GM10248 (cell line): ENCODE results near the gene PPP1R7.
A peak's percentile ranks its signal among the peaks of the same experiment; 100 is the strongest.

Experiments
- CTCF ChIA-PET: fragments of 300-600 bp; sonication (Branson Sonifier 250); formaldehyde crosslinking; extraction: SDS; loops from one replicate; lab custom pipeline; 2021; ENCODE audit warnings: antibody characterized with exemption; lab: Yijun Ruan, JAX
- POLR2A ChIA-PET: fragments of 350-650 bp; sonication (Branson Sonifier 250); formaldehyde crosslinking; extraction: SDS; loops from one replicate; lab custom pipeline; 2020; ENCODE audit warnings: antibody characterized with exemption; lab: Yijun Ruan, JAX
- DNase-seq: peaks from one replicate; pipeline ENCODE4 v3.0.0; 2012; ENCODE audit errors: extremely low spot score
- CTCF ChIP-seq: IDR thresholded peaks from 2 replicates; pipeline ENCODE4 v1.5.1; 2012; ENCODE audit warnings: mild to moderate bottlenecking, low read depth; ENCODE audit errors: extremely low read depth, missing control alignments, control extremely low read depth

PPP1R7 gene

DNA sequence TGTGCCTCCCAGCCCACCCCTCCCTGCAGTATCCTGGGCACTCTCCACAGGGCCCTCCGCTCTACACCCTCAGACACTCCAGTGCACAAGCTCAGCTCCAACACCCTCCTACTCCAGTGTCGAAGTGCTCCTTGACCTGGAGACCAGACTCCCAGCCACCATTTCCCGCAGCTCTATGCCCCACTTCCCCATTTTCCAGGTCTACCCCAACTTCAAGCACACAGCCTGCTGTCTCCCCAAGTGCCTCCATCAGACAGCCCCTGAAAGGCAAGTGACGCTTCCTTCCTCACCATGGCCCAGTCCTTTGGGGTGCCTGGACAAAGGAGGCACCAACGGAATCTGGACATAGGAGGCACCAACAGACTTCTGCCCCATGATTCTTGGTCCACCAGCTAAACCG is 8.2 kb upstream of the PPP1R7 start:
- TF ChIP-seq CTCF = no peak
- POLR2A ChIA-PET = no interaction called here
- CTCF ChIA-PET = interaction anchor here (1.1 to 3.5 kb wide), 3 partner anchors 9 to 38 kb away, joined by 3 to 17 read pairs (median 3); partner anchors contain the start of genes PASK and PPP1R7
- DNase-seq = no peak

DNA sequence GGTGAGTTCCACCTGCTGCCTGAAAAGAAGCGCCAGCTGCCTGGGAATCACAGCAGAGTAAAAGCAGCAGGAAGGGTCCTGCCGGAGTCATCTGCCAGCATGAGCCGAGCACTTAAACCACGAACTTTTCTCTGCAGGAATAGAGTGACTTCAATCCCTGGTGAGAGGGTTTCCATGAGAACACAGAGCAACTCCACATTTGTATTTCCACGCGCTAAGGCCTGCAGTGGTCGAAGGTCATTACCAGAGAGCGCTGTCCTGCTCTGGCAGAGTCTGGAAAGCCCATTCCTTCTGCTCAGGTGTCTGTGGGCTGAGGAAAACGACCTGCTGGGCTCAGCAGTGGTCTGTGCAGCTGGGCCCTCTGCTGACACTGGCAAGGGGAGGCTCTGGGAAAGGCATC is 7.7 kb upstream of the PPP1R7 start:
- CTCF ChIA-PET = interaction anchor here (1.1 kb wide), 1 partner anchor 30 kb away, joined by 3 read pairs; no protein-coding TSS in a partner anchor
- no peak for DNase-seq
- TF ChIP-seq CTCF = no peak
- POLR2A ChIA-PET = no interaction called here

DNA sequence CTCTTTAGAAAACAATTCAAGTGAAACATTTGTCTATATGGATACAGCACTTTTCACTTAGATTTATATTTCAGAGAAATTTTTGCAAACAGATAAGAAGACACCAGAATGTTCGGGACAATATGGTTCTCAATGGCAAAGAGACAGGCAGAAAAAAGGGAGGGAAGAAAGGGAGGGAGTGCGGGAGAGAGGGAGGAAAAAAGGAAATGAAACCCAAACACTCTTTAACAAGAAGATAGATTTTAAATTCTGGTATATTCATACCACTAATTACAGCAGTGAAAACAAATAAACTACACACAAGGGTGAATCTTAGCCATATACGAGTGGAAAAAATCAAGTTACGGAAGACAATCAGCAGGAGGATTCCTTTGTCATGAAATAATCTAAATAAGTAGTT is 4.0 kb upstream of the PPP1R7 start:
- POLR2A ChIA-PET = interaction anchor here (2.0 kb wide), 1 partner anchor 45 kb away, joined by 4 read pairs; the partner anchor contains the start of gene MTERF4
- no peak for TF ChIP-seq CTCF
- DNase-seq = no peak
- CTCF ChIA-PET = interaction anchor here (0.8 to 1.8 kb wide), 6 partner anchors 10 to 68 kb away, joined by 3 to 6 read pairs (median 3); no protein-coding TSS in a partner anchor

- DNase-seq = no peak
- ChIA-PET CTCF (interaction anchor here (1.0 to 1.2 kb wide), 2 partner anchors 12 to 69 kb away, joined by 3 to 6 read pairs; no protein-coding TSS in a partner anchor), POLR2A (no interaction called here)
- no peak for TF ChIP-seq CTCF
Observed at GRCh38 chr2:241147336-241147735, 2.9 kb upstream of the PPP1R7 start.

DNA sequence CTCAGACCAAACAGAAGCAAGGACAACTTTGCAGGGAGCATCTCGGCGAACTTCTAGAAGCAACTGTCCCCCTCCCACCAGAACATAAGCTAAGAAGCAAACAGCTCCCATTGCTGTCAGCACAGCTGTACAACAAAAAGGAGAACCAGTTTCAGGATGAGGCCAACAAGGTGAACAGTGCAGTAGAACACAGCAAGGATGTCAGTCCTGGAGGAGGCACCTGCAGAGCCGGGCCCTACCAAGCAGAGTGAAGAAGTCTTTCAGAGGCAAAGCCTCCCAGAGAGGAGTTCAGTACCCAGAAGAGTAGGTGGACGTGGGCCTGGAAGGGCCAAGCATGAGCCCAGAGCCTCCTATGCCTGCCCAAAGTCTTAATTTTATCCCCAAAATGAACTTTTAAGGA is 2.0 kb upstream of the PPP1R7 start:
- ChIA-PET POLR2A (no interaction called here), CTCF (interaction anchor here (0.9 kb wide), 1 partner anchor 70 kb away, joined by 3 read pairs; no protein-coding TSS in a partner anchor)
- no peak for TF ChIP-seq CTCF
- no peak for DNase-seq

DNA sequence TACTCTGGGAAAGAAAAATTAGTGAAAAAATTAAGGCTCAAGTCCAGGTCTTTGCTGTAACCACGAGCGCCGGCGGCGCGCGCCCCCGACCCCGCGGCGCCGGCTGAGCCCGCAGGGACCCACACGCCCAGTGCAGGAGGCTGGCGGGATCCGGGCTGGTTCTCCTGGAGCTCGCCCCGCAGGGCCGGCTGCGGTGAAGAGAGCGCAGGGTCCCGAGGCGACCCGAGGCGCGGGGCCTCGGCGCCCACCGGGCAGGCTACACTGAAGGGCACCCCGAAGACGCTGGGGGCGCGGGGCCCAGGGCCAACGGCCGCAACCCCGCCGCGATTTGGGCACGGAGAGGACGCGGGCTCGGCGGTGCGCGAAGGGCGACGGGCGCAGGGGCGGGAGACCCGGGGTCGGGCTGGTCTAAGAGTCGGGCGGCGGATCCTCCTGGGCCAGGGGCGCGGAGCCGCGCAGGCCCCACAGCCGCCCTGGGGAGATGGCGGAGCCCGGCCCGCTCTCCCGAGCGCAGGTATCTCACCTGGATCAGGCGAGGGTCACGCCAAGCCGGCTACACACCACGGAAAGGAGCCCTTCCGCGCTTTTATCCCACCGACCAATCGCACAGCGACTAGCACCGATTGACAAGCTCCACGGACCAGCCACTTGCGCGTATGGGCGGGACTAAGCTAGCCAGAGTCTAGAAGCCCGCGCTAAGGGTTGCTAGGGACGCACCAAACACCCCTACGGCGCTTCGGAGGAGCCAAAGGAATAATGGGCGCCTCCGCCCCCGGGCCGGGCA is 1.2 kb upstream of the PPP1R7 start, which contains the start of gene PASK:
TSS of gene PASK (minus strand) at position 582 of the 784 bp plus-strand sequence. CDS start 6,440 bp downstream, outside the sequence.
- TF ChIP-seq CTCF = no peak
- CTCF ChIA-PET = interaction anchor here (1.0 to 4.0 kb wide), 9 partner anchors 9 to 71 kb away, joined by 3 to 31 read pairs (median 5); no protein-coding TSS in a partner anchor
- POLR2A ChIA-PET = interaction anchor here (0.5 to 1.2 kb wide), 6 partner anchors 16 to 830 kb away, joined by 3 to 5 read pairs (median 3); no protein-coding TSS in a partner anchor
- DNase-seq = peak; percentile 94
